ENCODE results near the gene MOCS1. TPM values are rescaled to one million over a fixed set of nuclear protein-coding genes. Genes with fewer than 3 reads are reported as not detected.
A peak's percentile ranks its signal among the peaks of the same experiment; 100 is the strongest.

MOCS1 gene
- total and polyA plus RNA-seq, 2 donors from 2014 or later: 25.9 to 41.3 TPM

DNA sequence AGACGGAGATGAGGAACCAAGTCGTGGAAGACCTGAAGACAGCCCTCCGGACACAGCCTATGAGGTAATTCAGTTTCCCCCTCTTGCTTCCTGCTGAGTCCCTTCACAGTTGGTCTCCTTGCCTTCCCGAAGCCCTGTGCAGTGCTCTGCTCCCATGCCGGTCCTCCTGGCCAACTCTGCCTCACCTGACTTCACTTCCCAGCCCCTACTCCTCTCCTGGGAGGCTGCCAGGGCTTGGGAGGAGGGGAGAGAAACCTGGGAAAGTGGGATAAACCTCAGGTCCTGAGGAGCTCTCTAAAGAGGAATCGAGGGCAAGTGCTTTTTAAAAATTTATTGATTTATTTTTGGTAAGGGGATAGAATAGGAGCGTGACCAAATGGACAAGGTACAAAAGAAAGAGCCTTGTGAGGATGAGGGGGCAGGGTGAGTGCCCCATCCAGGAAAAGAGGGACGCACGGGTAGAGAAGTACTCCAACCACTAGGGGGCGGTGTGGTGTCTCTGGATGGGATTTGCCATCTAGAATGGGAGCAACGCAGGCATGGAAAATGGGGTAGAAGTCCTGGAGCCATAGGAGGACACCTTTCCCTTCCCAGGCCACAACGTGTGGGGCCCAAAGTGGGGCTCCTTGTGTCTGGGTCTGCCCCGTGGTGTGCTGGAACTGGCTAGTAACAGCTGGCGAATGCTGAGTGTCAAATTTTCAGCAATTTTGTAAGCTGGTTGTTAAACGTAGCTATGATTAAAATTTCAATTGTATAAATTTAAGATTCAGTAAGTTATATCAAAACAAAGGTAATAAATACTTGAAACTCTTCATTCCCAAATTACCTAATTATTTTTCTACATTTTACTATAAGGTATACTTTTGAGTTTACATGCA is 69.0 kb downstream of the MOCS1 start:
- Histone ChIP-seq H3K4me3 (ENCODE audit: low read length in 3 of 3) (no peak overlapping the region), H3K9ac (ENCODE audit: low read length in 3 of 3) (no peak overlapping the region), H3K9me3 (ENCODE audit: control insufficient read depth in 2 of 3, insufficient read depth in 1 of 3, low read length in 3 of 3) (no peaks in the 10 kb centered on the region), H3K4me1 (ENCODE audit: control insufficient read depth in 2 of 3, insufficient read depth in 2 of 3, low read depth in 1 of 3, low read length in 3 of 3) (no peaks in the 10 kb centered on the region), H3K27me3 (ENCODE audit: control insufficient read depth, insufficient read depth, low read length) (no peaks in the 10 kb centered on the region), H3K36me3 (ENCODE audit: control insufficient read depth in 2 of 3, insufficient read depth in 3 of 3, low read length in 3 of 3) (peaks cover 0 to 8% (median 0%) of the 10 kb centered on the region in 3 donors), H3K27ac (ENCODE audit: low read depth in 2 of 2, low read length in 2 of 2) (no peak overlapping the region)
- TF ChIP-seq, protein P1, sequence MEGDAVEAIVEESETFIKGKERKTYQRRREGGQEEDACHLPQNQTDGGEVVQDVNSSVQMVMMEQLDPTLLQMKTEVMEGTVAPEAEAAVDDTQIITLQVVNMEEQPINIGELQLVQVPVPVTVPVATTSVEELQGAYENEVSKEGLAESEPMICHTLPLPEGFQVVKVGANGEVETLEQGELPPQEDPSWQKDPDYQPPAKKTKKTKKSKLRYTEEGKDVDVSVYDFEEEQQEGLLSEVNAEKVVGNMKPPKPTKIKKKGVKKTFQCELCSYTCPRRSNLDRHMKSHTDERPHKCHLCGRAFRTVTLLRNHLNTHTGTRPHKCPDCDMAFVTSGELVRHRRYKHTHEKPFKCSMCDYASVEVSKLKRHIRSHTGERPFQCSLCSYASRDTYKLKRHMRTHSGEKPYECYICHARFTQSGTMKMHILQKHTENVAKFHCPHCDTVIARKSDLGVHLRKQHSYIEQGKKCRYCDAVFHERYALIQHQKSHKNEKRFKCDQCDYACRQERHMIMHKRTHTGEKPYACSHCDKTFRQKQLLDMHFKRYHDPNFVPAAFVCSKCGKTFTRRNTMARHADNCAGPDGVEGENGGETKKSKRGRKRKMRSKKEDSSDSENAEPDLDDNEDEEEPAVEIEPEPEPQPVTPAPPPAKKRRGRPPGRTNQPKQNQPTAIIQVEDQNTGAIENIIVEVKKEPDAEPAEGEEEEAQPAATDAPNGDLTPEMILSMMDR (IDR thresholded peaks at IDR 0.05; ENCODE audit: borderline replicate concordance, extremely low read depth, insufficient read depth): peak; percentile 68
- intact Hi-C loops (cut with DNase I): no loop called here
- DNase-seq: peak in 3 of 5 donors; percentile 28 to 85 (median 54)
- FAIRE-seq: no peak

DNA sequence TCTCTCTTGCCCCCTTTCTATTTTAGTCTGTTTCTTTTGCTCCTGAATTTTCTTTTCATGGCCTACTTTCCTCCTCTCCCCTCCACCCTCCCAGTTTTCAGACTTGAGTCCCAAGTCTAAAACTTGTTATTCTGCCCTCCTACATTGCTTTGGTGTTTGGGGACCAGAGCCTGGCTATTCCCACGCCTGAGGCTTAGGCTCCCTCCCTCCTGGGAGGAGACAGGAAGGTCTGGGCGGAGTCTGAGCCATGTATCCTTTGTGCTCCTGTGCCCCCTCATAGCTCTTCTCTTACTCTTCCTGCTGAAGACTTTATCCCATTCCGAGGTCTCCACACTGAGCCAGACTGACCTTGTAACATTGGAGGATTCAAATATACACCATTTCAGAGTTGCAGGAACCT is 72.6 kb downstream of the MOCS1 start:
- peaks cover 0 to 4% (median 0%) of the 10 kb centered on the region in 3 donors for H3K36me3 ChIP-seq (ENCODE audit: control insufficient read depth in 2 of 3, insufficient read depth in 3 of 3, low read length in 3 of 3)
- TF ChIP-seq, protein P1 (IDR thresholded peaks at IDR 0.05; ENCODE audit: borderline replicate concordance, extremely low read depth, insufficient read depth): no peak
- no peaks in the 10 kb centered on the region for H3K27me3 ChIP-seq (ENCODE audit: control insufficient read depth, insufficient read depth, low read length)
- no peak overlapping the region for H3K27ac ChIP-seq (ENCODE audit: low read depth in 2 of 2, low read length in 2 of 2)
- no peaks in the 10 kb centered on the region for H3K4me1 ChIP-seq (ENCODE audit: control insufficient read depth in 2 of 3, insufficient read depth in 2 of 3, low read depth in 1 of 3, low read length in 3 of 3)
- FAIRE-seq: no peak
- no peaks in the 10 kb centered on the region for H3K9me3 ChIP-seq (ENCODE audit: control insufficient read depth in 2 of 3, insufficient read depth in 1 of 3, low read length in 3 of 3)
- no peak overlapping the region for H3K9ac ChIP-seq (ENCODE audit: low read length in 3 of 3)
- no peak for DNase-seq
- no peak overlapping the region for H3K4me3 ChIP-seq (ENCODE audit: low read length in 3 of 3)
- intact Hi-C loops (cut with DNase I): no loop called here

DNA sequence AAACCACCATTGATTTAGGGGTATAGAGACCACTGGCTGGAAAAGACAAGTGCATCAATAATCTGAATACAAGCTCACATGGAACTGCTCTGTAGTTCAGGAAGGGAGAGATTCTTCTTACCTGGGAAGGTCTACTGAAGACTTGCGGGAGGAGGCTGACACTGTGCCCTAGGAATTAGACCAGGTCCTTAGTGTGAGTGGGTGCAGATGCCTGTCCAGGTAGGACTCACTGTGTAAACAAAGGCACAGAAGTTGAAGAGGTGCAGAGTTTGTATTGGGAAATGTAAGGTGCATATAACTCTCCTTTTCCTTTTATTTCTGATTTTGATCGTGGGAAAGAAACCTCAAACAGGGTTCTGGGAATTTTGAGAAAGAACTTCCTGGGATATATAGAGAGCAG is 75.2 kb downstream of the MOCS1 start:
- TF ChIP-seq, protein P1 (IDR thresholded peaks at IDR 0.05; ENCODE audit: borderline replicate concordance, extremely low read depth, insufficient read depth): no peak

More for the DNA sequence above, 75.2 kb downstream of the MOCS1 start:
- intact Hi-C loops (cut with DNase I): no loop called here
- Histone ChIP-seq H3K4me3 (ENCODE audit: low read length in 3 of 3) (no peak overlapping the region), H3K9ac (ENCODE audit: low read length in 3 of 3) (no peak overlapping the region), H3K27me3 (ENCODE audit: control insufficient read depth, insufficient read depth, low read length) (no peaks in the 10 kb centered on the region), H3K4me1 (ENCODE audit: control insufficient read depth in 2 of 3, insufficient read depth in 2 of 3, low read depth in 1 of 3, low read length in 3 of 3) (no peaks in the 10 kb centered on the region), H3K9me3 (ENCODE audit: control insufficient read depth in 2 of 3, insufficient read depth in 1 of 3, low read length in 3 of 3) (no peaks in the 10 kb centered on the region), H3K27ac (ENCODE audit: low read depth in 2 of 2, low read length in 2 of 2) (no peak overlapping the region), H3K36me3 (ENCODE audit: control insufficient read depth in 2 of 3, insufficient read depth in 3 of 3, low read length in 3 of 3) (peaks cover 0 to 4% (median 0%) of the 10 kb centered on the region in 3 donors)
- DNase-seq: no peak
- no peak for FAIRE-seq
